Uterus (tissue), 4 donors: ENCODE measurements around the gene PIP5KL1. TPM values are rescaled to one million over a fixed set of nuclear protein-coding genes. Genes with fewer than 3 reads are reported as not detected.

Experiments
- DNase-seq, 2 donors: peaks; one replicate each; pipeline ENCODE4 v3.0.0-alpha.2; 2019 to 2020
- H3K27ac ChIP-seq, 2 donors: fragments of 200-600 bp; sonication (generic); 1 replicate in 1 of 2; 2 replicates in 1 of 2; pipeline ENCODE4 v1.5.1; 2016 to 2018
- H3K27me3 ChIP-seq, 2 donors: fragments of 200-600 bp; sonication (generic); one replicate each; pipeline ENCODE4 v1.5.1; 2018 to 2019; ENCODE audit warnings: control low read depth in 1 of 2
- H3K36me3 ChIP-seq, 2 donors: fragments of 200-600 bp; sonication (generic); one replicate each; pipeline ENCODE4 v1.5.1; 2019; ENCODE audit warnings: control low read depth in 1 of 2
- H3K4me1 ChIP-seq, 2 donors: fragments of 200-600 bp; sonication (generic); one replicate each; pipeline ENCODE4 v1.5.1; 2018 to 2019; ENCODE audit warnings: control low read depth in 1 of 2
- H3K4me3 ChIP-seq, 2 donors: fragments of 200-600 bp; sonication (generic); 1 replicate in 1 of 2; 2 replicates in 1 of 2; pipeline ENCODE4 v1.5.1; 2018 to 2019; ENCODE audit warnings: mild to moderate bottlenecking in 1 of 2
- H3K9me3 ChIP-seq, 2 donors: fragments of 200-600 bp; sonication (generic); one replicate each; pipeline ENCODE4 v1.5.1; 2019; ENCODE audit warnings: control low read depth in 1 of 2
- POLR2A ChIP-seq, 2 donors: fragments of 450-650 bp; IDR thresholded peaks; one replicate each; pipeline ENCODE4 v1.6.1; 2016; ENCODE audit warnings: antibody characterized with exemption in 2 of 2, mild to moderate bottlenecking in 1 of 2, moderate library complexity in 1 of 2
- intact Hi-C: fragments of 100-400 bp; cut with DNase I; formaldehyde crosslinking; loops from one replicate; pipeline ENCODE4 v1.15.1; 2023; ENCODE audit warnings: low total_unique reads
- total RNA-seq, 4 donors: library from RNA; depleted of rRNA in 3 of 4; stranded (reverse); fragments of >200 nt in 3 of 4; gene quantifications; one replicate each; pipeline versions ENCODE4 v1.1.0 to v1.2.4, GENCODE V29; 2014 to 2023
- TF ChIP-seq, protein P1 (sequence below), 4 experiments: fragments of 200-600 bp in 2 of 4; fragments of 450-650 bp in 2 of 4; sonication (generic) in 2 of 4; IDR thresholded peaks; one replicate each; pipeline ENCODE4 v1.5.1; 2016 to 2019; ENCODE audit warnings: antibody characterized with exemption in 4 of 4, mild to moderate bottlenecking in 2 of 4, moderate library complexity in 1 of 4
- donor health status: DM: yes; HTN: yes; CAD: no.

PIP5KL1 gene
- total RNA-seq, 4 donors from 2014 or later = 2.9 to 11.3 (median 3.2) TPM; not detected in 1

- Histone ChIP-seq H3K9me3 (no peaks in the 10 kb centered on the region), H3K27me3 (no peaks in the 10 kb centered on the region), H3K4me3 (no peak overlapping the region), H3K27ac (no peak overlapping the region), H3K36me3 (no peaks in the 10 kb centered on the region), H3K4me1 (peaks cover 0 to 24% of the 10 kb centered on the region in 2 donors)
- DNase-seq = no peak
- intact Hi-C loops = no loop called here
- TF ChIP-seq, protein P1, sequence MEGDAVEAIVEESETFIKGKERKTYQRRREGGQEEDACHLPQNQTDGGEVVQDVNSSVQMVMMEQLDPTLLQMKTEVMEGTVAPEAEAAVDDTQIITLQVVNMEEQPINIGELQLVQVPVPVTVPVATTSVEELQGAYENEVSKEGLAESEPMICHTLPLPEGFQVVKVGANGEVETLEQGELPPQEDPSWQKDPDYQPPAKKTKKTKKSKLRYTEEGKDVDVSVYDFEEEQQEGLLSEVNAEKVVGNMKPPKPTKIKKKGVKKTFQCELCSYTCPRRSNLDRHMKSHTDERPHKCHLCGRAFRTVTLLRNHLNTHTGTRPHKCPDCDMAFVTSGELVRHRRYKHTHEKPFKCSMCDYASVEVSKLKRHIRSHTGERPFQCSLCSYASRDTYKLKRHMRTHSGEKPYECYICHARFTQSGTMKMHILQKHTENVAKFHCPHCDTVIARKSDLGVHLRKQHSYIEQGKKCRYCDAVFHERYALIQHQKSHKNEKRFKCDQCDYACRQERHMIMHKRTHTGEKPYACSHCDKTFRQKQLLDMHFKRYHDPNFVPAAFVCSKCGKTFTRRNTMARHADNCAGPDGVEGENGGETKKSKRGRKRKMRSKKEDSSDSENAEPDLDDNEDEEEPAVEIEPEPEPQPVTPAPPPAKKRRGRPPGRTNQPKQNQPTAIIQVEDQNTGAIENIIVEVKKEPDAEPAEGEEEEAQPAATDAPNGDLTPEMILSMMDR (IDR thresholded peaks at IDR 0.05) = no peak
- no peak for TF ChIP-seq POLR2A (IDR thresholded peaks at IDR 0.05)
These were observed 59.0 kb downstream of the PIP5KL1 start for GRCh38 chr9:127871531-127871930.

GRCh38 chr9:127870887-127871286 is 59.7 kb downstream of the PIP5KL1 start:
- Histone ChIP-seq H3K36me3 (no peaks in the 10 kb centered on the region), H3K9me3 (no peaks in the 10 kb centered on the region), H3K4me3 (no peak overlapping the region), H3K27me3 (no peaks in the 10 kb centered on the region), H3K27ac (no peak overlapping the region), H3K4me1 (peaks cover 0 to 20% of the 10 kb centered on the region in 2 donors)
- DNase-seq = no peak
- TF ChIP-seq, protein P1 (IDR thresholded peaks at IDR 0.05) = no peak
- no peak for TF ChIP-seq POLR2A (IDR thresholded peaks at IDR 0.05)
- intact Hi-C loops = no loop called here

Other genes starting within 250 kb of the PIP5KL1 start
- gene CFAP157, start 223.8 kb downstream of the PIP5KL1 start, total RNA-seq = 1 to 10 TPM in 3 of 4 donors, not detected in 1; 2.1 to 5.4 (median 4.4) TPM
- gene PTRH1, start 215.1 kb downstream of the PIP5KL1 start, total RNA-seq = 10 to 100 TPM in 2 of 4 donors, 1 to 10 TPM in 2; 3.8 to 18.4 (median 10.4) TPM
- gene TTC16, start 214.7 kb downstream of the PIP5KL1 start, total RNA-seq = 10 to 100 TPM in 1 of 4 donors, under 1 TPM in 2, not detected in 1; 0.48 to 12.6 (median 0.67) TPM
- 10 to 100 TPM in 2 of 4 donors, 1 to 10 TPM in 2; 2.0 to 73.8 (median 7.0) TPM for gene TOR2A, start 195.5 kb downstream of the PIP5KL1 start, total RNA-seq
- gene SH2D3C, start 152.1 kb downstream of the PIP5KL1 start, total RNA-seq = 10 to 100 TPM in 3 of 4 donors, 1 to 10 TPM in 1; 3.6 to 38.1 (median 19.8) TPM
- 100 to 1,000 TPM in 1 of 4 donors, 10 to 100 TPM in 3; 30.0 to 175 (median 77.4) TPM for gene CDK9, start 144.7 kb downstream of the PIP5KL1 start, total RNA-seq
- gene FPGS, start 127.9 kb downstream of the PIP5KL1 start, total RNA-seq = 100 to 1,000 TPM in 1 of 4 donors, 10 to 100 TPM in 3; 11.5 to 128 (median 46.6) TPM
- 100 to 1,000 TPM in 1 of 4 donors, 10 to 100 TPM in 3; 14.0 to 256 (median 50.3) TPM for gene ENG, start 76.1 kb downstream of the PIP5KL1 start, total RNA-seq
- gene AK1, start 53.1 kb downstream of the PIP5KL1 start, total RNA-seq = 10 to 100 TPM in 2 of 4 donors, 1 to 10 TPM in 2; 6.1 to 54.3 (median 15.7) TPM
- gene ST6GALNAC6, start 31.2 kb downstream of the PIP5KL1 start, total RNA-seq = 100 to 1,000 TPM in 3 of 4 donors, 10 to 100 TPM in 1; 37.7 to 133 (median 111) TPM
- 10 to 100 TPM in 3 of 4 donors, under 1 TPM in 1; 0.59 to 41.7 (median 20.7) TPM for gene ST6GALNAC4, start 13.7 kb downstream of the PIP5KL1 start, total RNA-seq
- gene DPM2, start 7.1 kb upstream of the PIP5KL1 start, total RNA-seq = 10 to 100 TPM in 3 of 4 donors, 1 to 10 TPM in 1; 6.7 to 33.1 (median 15.9) TPM
- gene EEIG1, start 50.2 kb upstream of the PIP5KL1 start, total RNA-seq = 100 to 1,000 TPM in 1 of 4 donors, 10 to 100 TPM in 2, 1 to 10 TPM in 1; 5.0 to 140 (median 19.3) TPM
- 10 to 100 TPM in 2 of 4 donors, 1 to 10 TPM in 2; 3.8 to 27.4 (median 10.6) TPM for gene NAIF1, start 136.5 kb upstream of the PIP5KL1 start, total RNA-seq
- gene SLC25A25, start 137.5 kb upstream of the PIP5KL1 start, total RNA-seq = 10 to 100 TPM; 14.3 to 49.7 (median 49.0) TPM
- 100 to 1,000 TPM in 1 of 4 donors, 10 to 100 TPM in 3; 21.5 to 173 (median 64.2) TPM for gene PTGES2, start 197.0 kb upstream of the PIP5KL1 start, total RNA-seq
- 1 to 10 TPM in 1 of 4 donors, under 1 TPM in 1, not detected in 2; 0.98 to 2.6 TPM for gene LCN2, start 218.7 kb upstream of the PIP5KL1 start, total RNA-seq
- 100 to 1,000 TPM in 2 of 4 donors, 10 to 100 TPM in 2; 31.3 to 198 (median 96.0) TPM for gene BBLN, start 229.5 kb upstream of the PIP5KL1 start, total RNA-seq